HCT116 (cell line): Measurements from ENCODE around the gene LY6G6F. TPM values are rescaled to one million over a fixed set of nuclear protein-coding genes. Genes with fewer than 3 reads are reported as not detected.

ENCODE experiments used
- ATAC-seq: fragments of 200-7000 bp; cut with Tn5 transposase; 2 replicates; pipeline ENCODE4 v1.9.1; 2020; ENCODE audit warnings: mild to moderate bottlenecking, moderate library complexity
- BruUV-seq: library from RNA; stranded (reverse); fragments of 400-500 nt; replicated peaks from 2 replicates; lab custom pipeline; 2021; lab: Mats Ljungman, UMichigan
- CTCF ChIA-PET: fragments of 300-600 bp; sonication (Branson Sonifier 250); formaldehyde crosslinking; loops from one replicate; lab custom pipeline; 2021; ENCODE audit warnings: antibody characterized with exemption; lab: Charles Lee
- POLR2A ChIA-PET: fragments of 300-600, 350-600 bp; sonication (Branson Sonifier 250); formaldehyde crosslinking; loops from one replicate; lab custom pipeline; 2021; ENCODE audit warnings: antibody characterized with exemption; lab: Charles Lee
- RAD21 ChIA-PET, 2 experiments: fragments of 300-600 bp; sonication (Branson Sonifier 250); formaldehyde crosslinking; loops; one replicate each; lab custom pipeline; 2023; ENCODE audit warnings: low total read pairs in 2 of 2; ENCODE audit not compliant: uncharacterized antibody in 2 of 2, unreplicated experiment in 2 of 2, low non-redundant PET in 1 of 2; lab: Charles Lee
- DNase-seq: peaks from one replicate; pipeline ENCODE4 v3.0.0-alpha.2; 2010; ENCODE audit warnings: low read depth, low spot score
- H2AFZ ChIP-seq: fragments of 200-600 bp; shearing (Covaris generic), sonication (generic); 2 replicates; pipeline ENCODE4 v1.6.1; 2017; ENCODE audit warnings: low read depth, mixed run types, mixed read lengths, antibody characterized with exemption, low read length; ENCODE audit not compliant: poor library complexity, severe bottlenecking
- H3K27ac ChIP-seq: 2 replicates; pipeline ENCODE4 v1.5.1; 2012; ENCODE audit warnings: low read depth, low read length
- H3K27me3 ChIP-seq: fragments of 200-600 bp; sonication (generic); 2 replicates; pipeline ENCODE4 v1.6.1; 2016; ENCODE audit warnings: mixed run types, low read length, mixed read lengths; ENCODE audit not compliant: insufficient read depth
- H3K36me3 ChIP-seq, 2 experiments: fragments of 200-500 bp in 1 of 2; fragments of 200-600 bp in 1 of 2; sonication (Bioruptor generic) in 1 of 2; sonication (generic) in 1 of 2; 2 replicates each; pipeline versions ENCODE4 v1.5.1 to v1.6.1; 2014 to 2016; ENCODE audit warnings: low read length in 2 of 2, inconsistent platforms in 1 of 2, mixed read lengths in 1 of 2, mixed run types in 1 of 2; ENCODE audit not compliant: insufficient read depth in 2 of 2, control insufficient read depth in 1 of 2
- H3K4me1 ChIP-seq, 2 experiments: fragments of 200-600 bp in 1 of 2; sonication (generic) in 1 of 2; 2 replicates each; pipeline versions ENCODE4 v1.5.1 to v1.6.1; 2012 to 2017; ENCODE audit warnings: low read length in 2 of 2, inconsistent platforms in 1 of 2, mild to moderate bottlenecking in 1 of 2, mixed read lengths in 1 of 2, mixed run types in 1 of 2, moderate library complexity in 1 of 2; ENCODE audit not compliant: insufficient read depth in 2 of 2, control insufficient read depth in 1 of 2
- H3K4me2 ChIP-seq: fragments of 200-600 bp; sonication (generic); 2 replicates; pipeline ENCODE4 v1.6.1; 2017; ENCODE audit warnings: mixed run types, low read length, mixed read lengths
- H3K4me3 ChIP-seq, 2 experiments: fragments of 200-600 bp in 1 of 2; sonication (generic) in 1 of 2; replicated peaks in 1 of 2; 2 replicates each; pipeline ENCODE4 v1.5.1; 2011 to 2016; ENCODE audit warnings: low read length in 2 of 2, control low read depth in 1 of 2, low read depth in 1 of 2, mild to moderate bottlenecking in 1 of 2, mixed read lengths in 1 of 2, mixed run types in 1 of 2
- H3K79me2 ChIP-seq: fragments of 200-600 bp; sonication (generic); 2 replicates; pipeline ENCODE4 v1.6.1; 2017; ENCODE audit warnings: mild to moderate bottlenecking, mixed run types, low read length, moderate library complexity, mixed read lengths; ENCODE audit not compliant: insufficient read depth
- H3K9ac ChIP-seq: fragments of 200-600 bp; sonication (generic); 2 replicates; pipeline ENCODE4 v1.6.1; 2016; ENCODE audit warnings: low read length, mixed read lengths
- H3K9me2 ChIP-seq: fragments of 200-600 bp; sonication (generic), shearing (Covaris generic); 2 replicates; pipeline ENCODE4 v1.6.1; 2017; ENCODE audit warnings: mixed run types, mild to moderate bottlenecking, moderate library complexity; ENCODE audit not compliant: insufficient read depth
- H3K9me3 ChIP-seq, 2 experiments: fragments of 200-500 bp in 1 of 2; fragments of 200-600 bp in 1 of 2; sonication (Bioruptor generic) in 1 of 2; sonication (generic) in 1 of 2; 2 replicates each; pipeline ENCODE4 v1.6.1; 2014 to 2017; ENCODE audit warnings: low read length in 2 of 2, mixed read lengths in 2 of 2, inconsistent platforms in 1 of 2, low read depth in 1 of 2, mild to moderate bottlenecking in 1 of 2, mixed run types in 1 of 2, moderate library complexity in 1 of 2; ENCODE audit not compliant: control insufficient read depth in 1 of 2, insufficient read depth in 1 of 2
- H4K20me1 ChIP-seq: fragments of 200-600 bp; sonication (generic), shearing (Covaris generic); 2 replicates; pipeline ENCODE4 v1.6.1; 2017; ENCODE audit warnings: mixed run types, mild to moderate bottlenecking, moderate library complexity; ENCODE audit not compliant: insufficient read depth
- CBX3 ChIP-seq: IDR thresholded peaks from 2 replicates; pipeline ENCODE4 v1.6.1; 2012; ENCODE audit warnings: low read depth
- CEBPB ChIP-seq: IDR thresholded peaks from 2 replicates; pipeline ENCODE4 v1.6.1; 2012; ENCODE audit warnings: low read depth
- CTCF ChIP-seq, 3 experiments: fragments of 200-600 bp in 1 of 3; sonication (generic) in 1 of 3; IDR thresholded peaks in 2 of 3; conservative IDR thresholded peaks in 1 of 3; 2 replicates each; pipeline ENCODE4 v1.5.1; 2012 to 2017; ENCODE audit warnings: low read depth in 2 of 3, low read length in 2 of 3, antibody characterized with exemption in 1 of 3, borderline replicate concordance in 1 of 3, control low read depth in 1 of 3, mild to moderate bottlenecking in 1 of 3, mixed read lengths in 1 of 3, mixed run types in 1 of 3, moderate library complexity in 1 of 3; ENCODE audit not compliant: insufficient read depth in 1 of 3
- EGR1 ChIP-seq: IDR thresholded peaks from 2 replicates; pipeline ENCODE4 v1.6.1; 2012; ENCODE audit warnings: low read depth
- JUND ChIP-seq: IDR thresholded peaks from 2 replicates; pipeline ENCODE4 v1.6.1; 2012
- POLR2A ChIP-seq: IDR thresholded peaks from 2 replicates; pipeline ENCODE4 v1.7.0; 2011; ENCODE audit warnings: borderline replicate concordance; ENCODE audit not compliant: insufficient read depth, insufficient read length; ENCODE audit errors: extremely low read depth
- POLR2AphosphoS5 ChIP-seq: IDR thresholded peaks from 2 replicates; pipeline ENCODE4 v1.6.1; 2011; ENCODE audit warnings: mild to moderate bottlenecking, low read depth, low read length, moderate library complexity
- RAD21 ChIP-seq: IDR thresholded peaks from 2 replicates; pipeline ENCODE4 v1.6.1; 2012; ENCODE audit warnings: low read depth, mild to moderate bottlenecking
- SIN3A ChIP-seq: IDR thresholded peaks from 2 replicates; pipeline ENCODE4 v1.6.1; 2012; ENCODE audit warnings: low read depth
- SP1 ChIP-seq: IDR thresholded peaks from 2 replicates; pipeline ENCODE4 v1.6.1; 2012; ENCODE audit warnings: low read depth
- SRF ChIP-seq: IDR thresholded peaks from 2 replicates; pipeline ENCODE4 v1.6.1; 2012; ENCODE audit warnings: low read depth
- TCF7L2 ChIP-seq: IDR thresholded peaks from 2 replicates; pipeline ENCODE4 v1.7.0; 2011; ENCODE audit warnings: borderline replicate concordance, inconsistent platforms; ENCODE audit not compliant: insufficient read depth, insufficient read length; ENCODE audit errors: extremely low read depth
- YY1 ChIP-seq: IDR thresholded peaks from 2 replicates; pipeline ENCODE4 v1.6.1; 2011; ENCODE audit warnings: low read length, low read depth, moderate library complexity, mild to moderate bottlenecking; ENCODE audit not compliant: insufficient replicate concordance; ENCODE audit errors: extremely low read depth
- ZFX ChIP-seq: fragments of 450-650 bp; IDR thresholded peaks from 2 replicates; pipeline ENCODE4 v1.6.1; 2017
- intact Hi-C: fragments of 100-400 bp; cut with micrococcal nuclease; formaldehyde crosslinking; loops from 2 replicates; pipeline ENCODE4 v1.10.0; 2022
- total RNA-seq: library from RNA; stranded (reverse); gene quantifications from one replicate; pipeline ENCODE4 v1.2.1, GENCODE V29; 2021; ENCODE audit not compliant: unreplicated experiment
- TF ChIP-seq, protein P1 (sequence below): IDR thresholded peaks from 2 replicates; pipeline ENCODE4 v1.6.1; 2012; ENCODE audit warnings: low read depth

Gene LY6G6F
- total RNA-seq, 1 experiment from 2014 or later = not detected

DNA sequence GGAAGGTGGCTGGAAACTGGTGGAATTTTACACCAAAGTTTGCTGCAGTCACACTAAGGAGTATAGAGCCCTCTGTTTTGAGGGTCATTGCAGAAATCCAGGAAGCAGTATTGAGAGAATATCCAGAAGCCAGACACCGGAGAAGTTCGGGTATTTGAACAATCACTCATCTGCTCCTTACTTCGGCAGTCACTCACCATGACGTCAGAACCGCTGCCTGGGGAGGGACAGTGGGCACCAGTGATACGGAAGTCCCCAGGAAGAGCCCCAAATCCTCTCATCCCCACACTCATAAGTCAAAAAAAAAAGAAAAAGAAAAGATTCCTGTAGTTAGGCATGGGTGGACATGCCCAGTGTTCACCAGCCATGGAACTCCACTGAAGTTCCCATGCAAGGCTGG, 29.8 kb upstream of the LY6G6F start:
- Histone ChIP-seq H3K79me2 (no peaks in the 10 kb centered on the region), H3K9me2 (no peaks in the 10 kb centered on the region), H3K9me3 (no peaks in the 10 kb centered on the region), H3K4me1 (peaks cover 4 to 19% of the 10 kb centered on the region in 2 experiments; a peak in 3 of 4 replicates), H3K27me3 (no peaks in the 10 kb centered on the region), H3K36me3 (peaks cover 3% of the 10 kb centered on the region in 2 experiments; a peak in 2 of 4 replicates), H3K4me2 (no peak overlapping the region), H3K27ac (no peak overlapping the region), H3K9ac (no peak overlapping the region), H2AFZ (no peak overlapping the region), H3K4me3 (no peak overlapping the region), H4K20me1 (no peaks in the 10 kb centered on the region)
- intact Hi-C loops = no loop called here
- POLR2A ChIA-PET = interaction anchor here (0.6 kb wide), 1 partner anchor 148 kb away, joined by 3 read pairs; no protein-coding TSS in a partner anchor
- CTCF ChIA-PET = no interaction called here
- RAD21 ChIA-PET = no interaction called here
- ATAC-seq (no peak), DNase-seq (no peak)
- TF ChIP-seq CBX3 (no peak), JUND (no peak), POLR2A (no peak), SP1 (no peak), CTCF (IDR thresholded peaks at IDR 0.05 in 2 of 3, conservative IDR thresholded peaks at IDR 0.05 in 1 of 3; ENCODE audit: borderline replicate concordance in 1 of 3, insufficient read depth in 1 of 3, low read depth in 2 of 3, low read length in 2 of 3) (no peak), YY1 (no peak), RAD21 (no peak), SIN3A (no peak), EGR1 (no peak), ZFX (no peak), SRF (no peak), POLR2AphosphoS5 (no peak), TCF7L2 (no peak), CEBPB (no peak)
- TF ChIP-seq, protein P1, sequence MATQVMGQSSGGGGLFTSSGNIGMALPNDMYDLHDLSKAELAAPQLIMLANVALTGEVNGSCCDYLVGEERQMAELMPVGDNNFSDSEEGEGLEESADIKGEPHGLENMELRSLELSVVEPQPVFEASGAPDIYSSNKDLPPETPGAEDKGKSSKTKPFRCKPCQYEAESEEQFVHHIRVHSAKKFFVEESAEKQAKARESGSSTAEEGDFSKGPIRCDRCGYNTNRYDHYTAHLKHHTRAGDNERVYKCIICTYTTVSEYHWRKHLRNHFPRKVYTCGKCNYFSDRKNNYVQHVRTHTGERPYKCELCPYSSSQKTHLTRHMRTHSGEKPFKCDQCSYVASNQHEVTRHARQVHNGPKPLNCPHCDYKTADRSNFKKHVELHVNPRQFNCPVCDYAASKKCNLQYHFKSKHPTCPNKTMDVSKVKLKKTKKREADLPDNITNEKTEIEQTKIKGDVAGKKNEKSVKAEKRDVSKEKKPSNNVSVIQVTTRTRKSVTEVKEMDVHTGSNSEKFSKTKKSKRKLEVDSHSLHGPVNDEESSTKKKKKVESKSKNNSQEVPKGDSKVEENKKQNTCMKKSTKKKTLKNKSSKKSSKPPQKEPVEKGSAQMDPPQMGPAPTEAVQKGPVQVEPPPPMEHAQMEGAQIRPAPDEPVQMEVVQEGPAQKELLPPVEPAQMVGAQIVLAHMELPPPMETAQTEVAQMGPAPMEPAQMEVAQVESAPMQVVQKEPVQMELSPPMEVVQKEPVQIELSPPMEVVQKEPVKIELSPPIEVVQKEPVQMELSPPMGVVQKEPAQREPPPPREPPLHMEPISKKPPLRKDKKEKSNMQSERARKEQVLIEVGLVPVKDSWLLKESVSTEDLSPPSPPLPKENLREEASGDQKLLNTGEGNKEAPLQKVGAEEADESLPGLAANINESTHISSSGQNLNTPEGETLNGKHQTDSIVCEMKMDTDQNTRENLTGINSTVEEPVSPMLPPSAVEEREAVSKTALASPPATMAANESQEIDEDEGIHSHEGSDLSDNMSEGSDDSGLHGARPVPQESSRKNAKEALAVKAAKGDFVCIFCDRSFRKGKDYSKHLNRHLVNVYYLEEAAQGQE = no peak
- no TSS peak for BruUV-seq
